ENCODE measurements around the gene OR9K2. TPM values are rescaled to one million over a fixed set of nuclear protein-coding genes. Genes with fewer than 3 reads are reported as not detected.
"Not testable (repeated sequence)": the region's sequence is repeated elsewhere in the genome, so short reads cannot be mapped to it uniquely, and the experiment has no call there.

The OR9K2 gene
- total RNA-seq, 6 donors from 2014 or later: not detected

DNA sequence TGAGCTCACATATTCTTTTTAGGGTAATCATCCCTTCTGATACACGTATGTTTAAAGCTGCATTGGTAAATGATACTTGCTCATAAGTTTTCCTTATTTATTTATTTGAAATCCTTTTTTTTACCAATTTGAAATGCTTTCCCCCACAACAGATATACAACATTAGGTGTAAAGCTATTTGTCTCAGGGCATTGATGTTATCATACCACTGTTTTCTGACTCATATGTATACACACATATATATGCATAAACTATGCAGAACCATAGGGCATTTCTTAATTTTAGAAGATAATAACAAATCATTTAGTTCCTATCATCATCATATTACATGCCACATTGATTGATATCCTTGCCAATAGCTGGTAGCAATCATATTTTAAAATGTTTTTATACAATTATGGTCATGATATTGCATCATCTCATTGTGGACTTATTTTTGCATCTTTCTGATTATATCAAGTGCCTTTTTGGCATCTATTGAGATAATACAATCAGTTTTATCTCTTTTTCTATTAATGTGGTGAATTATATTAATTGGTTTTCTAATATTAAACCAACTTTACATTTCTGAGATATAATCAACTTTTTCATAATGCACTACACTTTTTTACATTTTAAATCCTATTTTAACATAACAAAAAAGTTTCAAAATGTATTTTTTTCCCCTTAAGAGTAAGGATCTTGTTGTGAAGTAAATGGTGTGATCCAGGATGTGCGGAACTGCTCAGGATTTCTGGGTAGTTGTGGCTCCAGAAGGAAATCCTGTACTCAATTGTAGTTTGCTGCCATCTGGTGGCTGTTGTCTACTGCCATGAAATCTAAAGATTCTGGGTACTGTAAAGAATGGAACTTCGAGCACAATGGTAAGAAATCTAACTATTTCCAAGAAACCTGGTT, 16.7 kb downstream of the OR9K2 start:
- WGBS, 2 donors: 42 to 45% methylated on average over 3 of the region's 3 CpGs
- TF ChIP-seq, protein P1, sequence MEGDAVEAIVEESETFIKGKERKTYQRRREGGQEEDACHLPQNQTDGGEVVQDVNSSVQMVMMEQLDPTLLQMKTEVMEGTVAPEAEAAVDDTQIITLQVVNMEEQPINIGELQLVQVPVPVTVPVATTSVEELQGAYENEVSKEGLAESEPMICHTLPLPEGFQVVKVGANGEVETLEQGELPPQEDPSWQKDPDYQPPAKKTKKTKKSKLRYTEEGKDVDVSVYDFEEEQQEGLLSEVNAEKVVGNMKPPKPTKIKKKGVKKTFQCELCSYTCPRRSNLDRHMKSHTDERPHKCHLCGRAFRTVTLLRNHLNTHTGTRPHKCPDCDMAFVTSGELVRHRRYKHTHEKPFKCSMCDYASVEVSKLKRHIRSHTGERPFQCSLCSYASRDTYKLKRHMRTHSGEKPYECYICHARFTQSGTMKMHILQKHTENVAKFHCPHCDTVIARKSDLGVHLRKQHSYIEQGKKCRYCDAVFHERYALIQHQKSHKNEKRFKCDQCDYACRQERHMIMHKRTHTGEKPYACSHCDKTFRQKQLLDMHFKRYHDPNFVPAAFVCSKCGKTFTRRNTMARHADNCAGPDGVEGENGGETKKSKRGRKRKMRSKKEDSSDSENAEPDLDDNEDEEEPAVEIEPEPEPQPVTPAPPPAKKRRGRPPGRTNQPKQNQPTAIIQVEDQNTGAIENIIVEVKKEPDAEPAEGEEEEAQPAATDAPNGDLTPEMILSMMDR (IDR thresholded peaks at IDR 0.05): peak in 5 of 6 experiments; percentile 36 to 41 (median 40)
- TF ChIP-seq POLR2A (IDR thresholded peaks at IDR 0.05) (no peak), EP300 (IDR thresholded peaks at IDR 0.05) (no peak)
- no peak for DNase-seq

DNA sequence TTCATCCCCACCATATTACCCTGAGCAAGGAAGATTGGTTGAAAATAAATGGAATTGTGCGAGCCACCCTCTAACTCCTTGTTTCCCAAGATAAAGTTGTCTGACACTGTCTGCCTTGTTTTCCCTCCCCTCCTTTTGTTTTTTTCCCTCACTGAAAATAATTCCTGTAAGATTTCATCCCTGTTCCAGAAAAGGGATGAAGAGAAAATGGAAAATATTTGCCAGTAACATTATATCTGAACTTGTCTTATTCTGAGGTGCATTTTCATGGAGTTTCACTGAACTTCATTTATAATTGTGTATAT, 17.3 kb downstream of the OR9K2 start:
- no peak for TF ChIP-seq POLR2A (IDR thresholded peaks at IDR 0.05)
- TF ChIP-seq, protein P1 (IDR thresholded peaks at IDR 0.05): peak in 1 of 6 experiments; percentile 3
- ATAC-seq (ENCODE audit: low FRiP score in 2 of 2) (no peak), DNase-seq (no peak)
- Histone ChIP-seq H3K9me3 (no peaks in the 10 kb centered on the region), H3K36me3 (no peaks in the 10 kb centered on the region), H3K27me3 (no peaks in the 10 kb centered on the region), H3K4me1 (no peaks in the 10 kb centered on the region), H3K27ac (no peak overlapping the region), H3K4me3 (no peak overlapping the region)
- WGBS, 2 donors: 5 to 15% methylated on average over 1 of the region's 1 CpG

More for the DNA sequence above, 16.7 kb downstream of the OR9K2 start:
- no peak for ATAC-seq (ENCODE audit: low FRiP score in 2 of 2)
- no peaks in the 10 kb centered on the region for H3K9me3 ChIP-seq
- no peaks in the 10 kb centered on the region for H3K36me3 ChIP-seq
- no peaks in the 10 kb centered on the region for H3K4me1 ChIP-seq
- no peak overlapping the region for H3K4me3 ChIP-seq
- no peak overlapping the region for H3K27ac ChIP-seq
- no peaks in the 10 kb centered on the region for H3K27me3 ChIP-seq

DNA sequence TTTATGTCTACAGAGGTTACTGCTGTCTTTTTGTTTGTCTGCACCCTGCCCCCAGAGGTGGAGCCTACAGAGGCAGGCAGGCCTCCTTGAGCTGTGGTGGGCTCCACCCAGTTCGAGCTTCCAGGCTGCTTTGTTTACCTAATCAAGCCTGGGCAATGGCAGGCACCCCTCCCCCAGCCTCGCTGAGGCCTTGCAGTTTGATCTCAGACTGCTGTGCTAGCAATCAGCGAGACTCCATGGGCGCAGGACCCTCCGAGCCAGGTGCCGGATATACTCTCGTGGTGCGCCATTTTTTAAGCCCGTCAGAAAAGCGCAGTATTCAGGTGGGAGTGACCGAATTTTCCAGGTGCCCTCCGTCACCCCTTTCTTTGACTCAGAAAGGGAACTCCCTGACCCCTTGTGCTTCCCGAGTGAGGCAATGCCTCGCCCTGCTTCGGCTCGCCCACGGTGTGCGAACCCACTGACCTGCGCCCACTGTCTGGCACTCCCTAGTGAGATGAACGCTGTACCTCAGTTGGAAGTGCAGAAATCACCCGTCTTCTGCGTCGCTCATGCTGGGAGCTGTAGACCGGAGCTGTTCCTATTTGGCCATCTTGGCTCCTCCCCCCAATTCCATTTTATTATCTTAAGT, 40.9 kb downstream of the OR9K2 start:
- not testable (repeated sequence) for H3K27ac ChIP-seq; H3K4me3 ChIP-seq; H3K4me1 ChIP-seq; H3K36me3 ChIP-seq; ATAC-seq (ENCODE audit: low FRiP score in 2 of 2); H3K9me3 ChIP-seq; H3K27me3 ChIP-seq
- 85 to 90% methylated on average over 22 to 24 of the region's 24 CpGs for WGBS, 2 donors
- DNase-seq: peak in 1 of 2 donors; percentile 41

DNA sequence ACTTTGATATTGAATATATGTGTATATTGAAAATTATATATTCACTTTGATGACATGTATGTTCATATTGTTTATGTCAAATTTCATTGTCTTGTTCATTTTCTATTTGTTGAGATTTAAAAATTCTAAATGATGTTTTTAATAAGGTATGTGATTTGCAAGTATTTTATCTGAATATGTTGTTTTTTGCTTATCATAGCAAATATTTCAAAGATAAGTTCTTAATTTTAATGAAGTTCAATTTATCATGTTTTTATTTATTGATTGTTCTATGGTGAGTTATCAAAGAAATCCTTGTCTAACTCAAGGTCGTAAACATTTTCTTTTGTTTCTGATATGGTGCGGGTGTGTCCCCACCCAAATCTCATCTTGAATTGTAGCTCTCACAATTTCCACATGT, 45.2 kb downstream of the OR9K2 start:
- no peaks in the 10 kb centered on the region for H3K4me1 ChIP-seq
- H3K27ac ChIP-seq: no peak overlapping the region
- DNase-seq: no peak
- TF ChIP-seq, protein P1 (IDR thresholded peaks at IDR 0.05): no peak
- no peak for TF ChIP-seq EP300 (IDR thresholded peaks at IDR 0.05)
- TF ChIP-seq POLR2A (IDR thresholded peaks at IDR 0.05): no peak
- TF ChIP-seq POLR2AphosphoS5 (IDR thresholded peaks at IDR 0.05): no peak
- WGBS, 2 donors: 92 to 100% methylated on average over 2 of the region's 2 CpGs
- no peaks in the 10 kb centered on the region for H3K9me3 ChIP-seq
- no peaks in the 10 kb centered on the region for H3K36me3 ChIP-seq
- no peak for ATAC-seq (ENCODE audit: low FRiP score in 2 of 2)
- H3K4me3 ChIP-seq: no peak overlapping the region
- H3K27me3 ChIP-seq: no peaks in the 10 kb centered on the region

DNA sequence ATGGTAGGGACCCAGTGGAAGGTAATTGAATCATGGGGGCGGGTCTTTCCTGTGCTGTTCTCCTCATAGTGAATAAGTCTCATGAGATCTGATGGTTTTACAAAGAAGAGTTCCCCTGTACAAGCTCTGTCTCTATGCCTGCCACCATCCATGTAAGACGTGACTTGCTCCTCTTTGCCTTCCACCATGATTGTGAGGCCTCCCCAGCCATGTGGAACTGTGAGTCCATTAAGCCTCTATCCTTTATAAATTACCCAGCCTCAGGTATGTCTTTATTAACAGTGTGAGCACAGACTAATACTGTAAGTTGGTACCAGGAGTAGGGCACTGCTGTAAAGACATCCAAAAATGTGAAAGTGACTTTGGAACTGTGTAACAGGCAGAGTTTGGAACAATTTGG, 45.6 kb downstream of the OR9K2 start:
- 67 to 73% methylated on average over 2 of the region's 2 CpGs for WGBS, 2 donors
- H3K27ac ChIP-seq; ATAC-seq (ENCODE audit: low FRiP score in 2 of 2); H3K36me3 ChIP-seq; H3K4me3 ChIP-seq; H3K9me3 ChIP-seq; H3K27me3 ChIP-seq; H3K4me1 ChIP-seq; DNase-seq: not testable (repeated sequence)

DNA sequence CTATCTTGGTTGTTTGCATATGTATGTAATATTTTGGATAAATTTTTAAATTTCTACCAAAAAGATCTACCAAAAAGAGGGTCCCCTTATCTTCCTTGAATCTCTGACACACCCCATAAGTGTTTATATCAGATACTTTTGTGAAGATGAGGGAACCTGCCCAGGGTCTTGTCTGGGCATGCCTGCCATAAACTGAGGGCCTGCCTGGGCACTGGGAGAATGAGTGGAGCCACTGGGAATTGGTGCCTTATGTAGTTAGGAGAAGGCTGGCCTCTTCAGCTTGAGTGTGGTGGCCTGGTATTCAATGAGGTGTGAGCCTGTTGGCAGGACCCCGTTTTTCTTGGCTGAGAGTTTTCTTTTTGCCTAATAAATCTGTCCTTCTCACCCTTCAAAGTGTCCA, 46.5 kb downstream of the OR9K2 start:
- TF ChIP-seq, protein P1 (IDR thresholded peaks at IDR 0.05): no peak
- TF ChIP-seq POLR2A (IDR thresholded peaks at IDR 0.05): no peak
- TF ChIP-seq POLR2AphosphoS5 (IDR thresholded peaks at IDR 0.05): no peak
- TF ChIP-seq EP300 (IDR thresholded peaks at IDR 0.05): no peak
- ATAC-seq (ENCODE audit: low FRiP score in 2 of 2) (no peak), DNase-seq (no peak)
- H3K4me3 ChIP-seq: no peak overlapping the region
- H3K4me1 ChIP-seq: no peaks in the 10 kb centered on the region
- WGBS, 2 donors: 13 to 50% methylated on average over 1 of the region's 1 CpG
- H3K9me3 ChIP-seq: no peaks in the 10 kb centered on the region
- no peak overlapping the region for H3K27ac ChIP-seq
- no peaks in the 10 kb centered on the region for H3K27me3 ChIP-seq
- no peaks in the 10 kb centered on the region for H3K36me3 ChIP-seq

Measured in upper lobe of left lung (tissue), 6 donors.